Suprapubic skin (tissue), 4 donors: ENCODE measurements around the gene RTEL1.

Experiments
- CTCF ChIP-seq, 2 donors: fragments of 200-600 bp in 1 of 2; fragments of 450-650 bp in 1 of 2; sonication (generic) in 1 of 2; IDR thresholded peaks; one replicate each; pipeline ENCODE4 v1.5.1; 2016 to 2019; ENCODE audit warnings: antibody characterized with exemption in 2 of 2, mild to moderate bottlenecking in 1 of 2, moderate library complexity in 1 of 2
- EP300 ChIP-seq: sonication (generic); formaldehyde crosslinking; IDR thresholded peaks from one replicate; pipeline ENCODE4 v1.6.1; 2017; ENCODE audit warnings: antibody characterized with exemption
- POLR2A ChIP-seq, 2 donors: fragments of 450-650 bp; IDR thresholded peaks; one replicate each; pipeline ENCODE4 v1.6.1; 2017; ENCODE audit warnings: antibody characterized with exemption in 2 of 2, mild to moderate bottlenecking in 2 of 2, moderate library complexity in 2 of 2
- POLR2AphosphoS5 ChIP-seq, 3 donors: sonication (generic); formaldehyde crosslinking; IDR thresholded peaks; one replicate each; pipeline ENCODE4 v1.6.1; 2017; ENCODE audit warnings: antibody characterized with exemption in 3 of 3

GRCh38 chr20:63707558-63708300 is 49.6 kb downstream of the RTEL1 start, which contains the start of the genes ARFRP1 and ZGPAT:
- peak in 1 of 2 donors; percentile 32 for TF ChIP-seq POLR2A (IDR thresholded peaks at IDR 0.05)
- TF ChIP-seq CTCF (IDR thresholded peaks at IDR 0.05): no peak
- TF ChIP-seq POLR2AphosphoS5 (IDR thresholded peaks at IDR 0.05): peak in 2 of 3 donors; percentile 73 to 81
- no peak for TF ChIP-seq EP300
